NCI-H446 (cell line): ENCODE measurements around the gene AATK.
"Not testable (repeated sequence)": the region's sequence is repeated elsewhere in the genome, so short reads cannot be mapped to it uniquely, and the experiment has no call there.

ENCODE experiments used
- DNase-seq, 2 experiments: peaks; one replicate each; lab custom pipeline; 2025; lab: John Stamatoyannopoulos, UW

The AATK gene

GRCh38 chr17:81092518-81093095 lies 73.4 kb downstream of the AATK start:
- no peak for DNase-seq

- no peak for DNase-seq
Observed at GRCh38 chr17:81091774-81092517, 74.1 kb downstream of the AATK start.

GRCh38 chr17:81091154-81091553 lies 74.9 kb downstream of the AATK start:
- DNase-seq: no peak

- no peak for DNase-seq
Observed at GRCh38 chr17:81090361-81091136, 75.5 kb downstream of the AATK start.

GRCh38 chr17:81086789-81087551 lies 79.1 kb downstream of the AATK start:
- DNase-seq: no peak

- DNase-seq: no peak
Observed at GRCh38 chr17:81085420-81085911, 80.6 kb downstream of the AATK start.

- DNase-seq: no peak
Observed at GRCh38 chr17:81084680-81085419, 81.2 kb downstream of the AATK start.

- no peak for DNase-seq
Observed at GRCh38 chr17:81083125-81083765, 82.8 kb downstream of the AATK start.

- DNase-seq: no peak
Observed at GRCh38 chr17:81082177-81083073, 83.6 kb downstream of the AATK start.

- DNase-seq: no peak
Observed at GRCh38 chr17:81081222-81082176, 84.5 kb downstream of the AATK start.

GRCh38 chr17:81080019-81080418 lies 86.0 kb downstream of the AATK start:
- DNase-seq: no peak

- DNase-seq: not testable (repeated sequence)
Observed at GRCh38 chr17:81078026-81078913, 87.8 kb downstream of the AATK start.

GRCh38 chr17:81076141-81076679 lies 89.8 kb downstream of the AATK start:
- no peak for DNase-seq

- no peak for DNase-seq
Observed at GRCh38 chr17:81075307-81075706, 90.7 kb downstream of the AATK start.

GRCh38 chr17:81074875-81075274 lies 91.1 kb downstream of the AATK start:
- DNase-seq: no peak

GRCh38 chr17:81073967-81074839 lies 91.8 kb downstream of the AATK start:
- no peak for DNase-seq
